PFSK-1 (cell line): ENCODE results near the gene DDX10.

ENCODE experiments used
- POLR2AphosphoS5 ChIP-seq: IDR thresholded peaks from 2 replicates; pipeline ENCODE4 v1.6.1; 2012; ENCODE audit warnings: low read depth, mild to moderate bottlenecking, control low read depth, low read length, moderate library complexity
- SIN3A ChIP-seq: IDR thresholded peaks from 2 replicates; pipeline ENCODE4 v1.6.1; 2012; ENCODE audit warnings: mild to moderate bottlenecking, low read length, moderate library complexity, borderline replicate concordance; ENCODE audit not compliant: insufficient read depth

- TF ChIP-seq SIN3A (no peak), POLR2AphosphoS5 (no peak)
These were observed 216.3 kb downstream of the DDX10 start for GRCh38 chr11:108881131-108881530.
